M059J (cell line): ENCODE data around the gene GCNT1. TPM values are rescaled to one million over a fixed set of nuclear protein-coding genes. Genes with fewer than 3 reads are reported as not detected.
"Not testable (repeated sequence)": the region's sequence is repeated elsewhere in the genome, so short reads cannot be mapped to it uniquely, and the experiment has no call there.

Experiments used
- DNase-seq: peaks from one replicate; pipeline ENCODE4 v3.0.0-alpha.2; 2012; ENCODE audit warnings: low read depth
- total RNA-seq: library from RNA; depleted of rRNA; stranded (reverse); fragments of >200 nt; shearing (Covaris generic); gene quantifications from 2 replicates; pipeline ENCODE4 v1.2.3, GENCODE V29; 2014

The GCNT1 gene
- total RNA-seq, 1 experiment from 2014 or later, result 86.3 TPM

GRCh38 chr9:76490249-76490990 lies 31.4 kb downstream of the GCNT1 start:
- no peak for DNase-seq

GRCh38 chr9:76491056-76491455 lies 32.1 kb downstream of the GCNT1 start:
- DNase-seq, result not testable (repeated sequence)

GRCh38 chr9:76493496-76493895 lies 34.5 kb downstream of the GCNT1 start:
- DNase-seq, result not testable (repeated sequence)

- no peak for DNase-seq
Measured at GRCh38 chr9:76500061-76500460, 41.1 kb downstream of the GCNT1 start.

GRCh38 chr9:76502746-76503145 lies 43.8 kb downstream of the GCNT1 start:
- no peak for DNase-seq

- no peak for DNase-seq
Measured at GRCh38 chr9:76510041-76510440, 51.1 kb downstream of the GCNT1 start.

GRCh38 chr9:76510446-76510845 lies 51.5 kb downstream of the GCNT1 start:
- DNase-seq, result no peak

- peak; percentile 92 for DNase-seq
Measured at GRCh38 chr9:76512826-76513225, 53.8 kb downstream of the GCNT1 start.

- DNase-seq, result no peak
Measured at GRCh38 chr9:76516350-76516749, 57.4 kb downstream of the GCNT1 start.

GRCh38 chr9:76516871-76517270 lies 57.9 kb downstream of the GCNT1 start:
- no peak for DNase-seq

GRCh38 chr9:76519075-76519835 lies 60.3 kb downstream of the GCNT1 start:
- DNase-seq, result no peak

- peak; percentile 30 for DNase-seq
Measured at GRCh38 chr9:76521244-76521681, 62.3 kb downstream of the GCNT1 start.

GRCh38 chr9:76521906-76522305 lies 62.9 kb downstream of the GCNT1 start:
- peak; percentile 74 for DNase-seq

- DNase-seq, result not testable (repeated sequence)
Measured at GRCh38 chr9:76523617-76524200, 64.7 kb downstream of the GCNT1 start.

GRCh38 chr9:76525196-76525595 lies 66.2 kb downstream of the GCNT1 start:
- DNase-seq, result no peak

- no peak for DNase-seq
Measured at GRCh38 chr9:76526026-76526425, 67.0 kb downstream of the GCNT1 start.

GRCh38 chr9:76528056-76528455 lies 69.1 kb downstream of the GCNT1 start:
- DNase-seq, result no peak

GRCh38 chr9:76528642-76529190 lies 69.7 kb downstream of the GCNT1 start:
- no peak for DNase-seq

GRCh38 chr9:76529653-76530052 lies 70.7 kb downstream of the GCNT1 start:
- no peak for DNase-seq

- peak; percentile 70 for DNase-seq
Measured at GRCh38 chr9:76530458-76531110, 71.6 kb downstream of the GCNT1 start.

GRCh38 chr9:76531231-76531780 lies 72.3 kb downstream of the GCNT1 start:
- no peak for DNase-seq

GRCh38 chr9:76532877-76533276 lies 73.9 kb downstream of the GCNT1 start:
- peak; percentile 67 for DNase-seq
